GM18499 (cell line): ENCODE measurements around the gene TNFAIP3.
"Not testable (repeated sequence)": the region's sequence is repeated elsewhere in the genome, so short reads cannot be mapped to it uniquely, and the experiment has no call there.

ENCODE experiments used
- ATAC-seq: cut with Tn5 transposase; IDR thresholded peaks from one replicate; pipeline ENCODE4 v1.9.1; 2021; ENCODE audit warnings: moderate number of reproducible peaks; ENCODE audit not compliant: insufficient read depth, unreplicated experiment

Gene TNFAIP3

DNA sequence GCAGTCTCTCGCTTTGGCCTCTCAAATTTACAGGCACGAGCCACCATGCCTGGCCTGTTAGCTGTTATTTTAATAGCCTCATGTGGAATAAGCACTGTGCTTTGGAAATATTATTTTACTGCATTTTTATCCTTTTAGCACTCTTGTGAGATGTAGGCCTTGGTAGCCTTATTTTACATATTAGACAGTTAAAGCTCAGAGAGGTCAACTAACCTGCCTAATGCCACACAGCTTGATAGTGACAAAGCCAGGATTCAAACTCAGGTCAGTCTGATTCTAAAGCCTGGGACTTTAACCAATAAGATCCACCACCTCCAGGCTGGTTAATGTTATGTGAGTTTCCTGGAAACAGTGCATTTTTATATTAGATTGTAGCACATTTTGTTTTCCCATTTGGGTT lies 9.5 kb downstream of the TNFAIP3 start:
- ATAC-seq, result no peak

DNA sequence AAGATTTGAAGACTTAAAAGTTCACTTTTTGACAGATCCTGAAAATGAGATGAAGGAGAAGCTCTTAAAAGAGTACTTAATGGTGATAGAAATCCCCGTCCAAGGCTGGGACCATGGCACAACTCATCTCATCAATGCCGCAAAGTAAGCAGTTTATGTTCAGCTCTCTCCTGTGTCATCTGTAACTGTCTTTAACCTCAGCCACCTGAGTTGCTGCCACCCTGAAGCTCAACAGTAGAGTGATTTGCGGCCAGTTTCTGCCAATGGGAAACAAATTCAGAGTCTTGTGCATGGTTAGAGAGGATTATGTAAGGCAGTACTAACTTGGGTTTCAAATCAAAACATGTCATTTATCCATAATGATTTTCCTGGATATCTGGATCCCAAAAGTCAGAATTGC lies 10.1 kb downstream of the TNFAIP3 start:
- no peak for ATAC-seq

DNA sequence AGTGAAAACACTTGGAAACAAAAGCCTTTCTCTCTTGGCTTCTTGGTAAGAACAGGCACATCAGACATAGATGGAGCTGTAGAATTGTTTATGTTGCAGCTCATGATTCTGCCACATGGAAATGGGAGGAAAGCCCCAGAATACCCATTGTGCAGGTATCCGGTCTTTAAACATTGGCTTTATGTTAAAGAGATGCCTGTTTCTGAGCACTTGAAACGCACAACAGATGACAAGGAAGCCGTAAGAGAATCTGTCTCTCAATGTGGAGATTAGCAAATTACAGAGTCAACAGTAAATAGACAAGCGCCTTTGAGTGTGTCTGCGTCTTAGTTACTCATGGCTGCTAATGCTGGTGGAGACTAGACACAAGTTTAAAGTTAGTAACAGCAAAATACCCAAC lies 10.5 kb downstream of the TNFAIP3 start:
- ATAC-seq, result no peak

DNA sequence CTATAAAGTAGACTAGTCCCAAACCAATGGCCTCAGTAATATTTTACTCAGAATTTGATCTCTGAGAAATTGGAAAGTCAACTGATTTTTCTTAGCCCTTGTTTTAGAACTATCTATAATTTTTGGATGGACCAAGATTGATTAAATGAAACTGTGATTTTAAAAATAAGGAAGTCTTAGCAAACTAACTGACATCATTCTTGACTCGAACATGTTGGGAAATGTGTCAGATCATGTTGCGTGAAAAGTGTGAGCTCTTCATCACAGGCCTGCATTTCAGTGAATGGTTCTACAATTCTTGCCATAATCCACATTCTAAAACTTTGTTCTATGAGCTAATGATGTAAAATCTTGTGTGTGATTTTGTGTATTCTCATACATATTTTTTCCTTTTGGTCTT lies 11.0 kb downstream of the TNFAIP3 start:
- ATAC-seq, result no peak

DNA sequence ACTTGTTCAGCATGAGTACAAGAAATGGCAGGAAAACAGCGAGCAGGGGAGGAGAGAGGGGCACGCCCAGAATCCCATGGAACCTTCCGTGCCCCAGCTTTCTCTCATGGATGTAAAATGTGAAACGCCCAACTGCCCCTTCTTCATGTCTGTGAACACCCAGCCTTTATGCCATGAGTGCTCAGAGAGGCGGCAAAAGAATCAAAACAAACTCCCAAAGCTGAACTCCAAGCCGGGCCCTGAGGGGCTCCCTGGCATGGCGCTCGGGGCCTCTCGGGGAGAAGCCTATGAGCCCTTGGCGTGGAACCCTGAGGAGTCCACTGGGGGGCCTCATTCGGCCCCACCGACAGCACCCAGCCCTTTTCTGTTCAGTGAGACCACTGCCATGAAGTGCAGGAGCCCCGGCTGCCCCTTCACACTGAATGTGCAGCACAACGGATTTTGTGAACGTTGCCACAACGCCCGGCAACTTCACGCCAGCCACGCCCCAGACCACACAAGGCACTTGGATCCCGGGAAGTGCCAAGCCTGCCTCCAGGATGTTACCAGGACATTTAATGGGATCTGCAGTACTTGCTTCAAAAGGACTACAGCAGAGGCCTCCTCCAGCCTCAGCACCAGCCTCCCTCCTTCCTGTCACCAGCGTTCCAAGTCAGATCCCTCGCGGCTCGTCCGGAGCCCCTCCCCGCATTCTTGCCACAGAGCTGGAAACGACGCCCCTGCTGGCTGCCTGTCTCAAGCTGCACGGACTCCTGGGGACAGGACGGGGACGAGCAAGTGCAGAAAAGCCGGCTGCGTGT lies 11.6 kb downstream of the TNFAIP3 start:
- no peak for ATAC-seq

DNA sequence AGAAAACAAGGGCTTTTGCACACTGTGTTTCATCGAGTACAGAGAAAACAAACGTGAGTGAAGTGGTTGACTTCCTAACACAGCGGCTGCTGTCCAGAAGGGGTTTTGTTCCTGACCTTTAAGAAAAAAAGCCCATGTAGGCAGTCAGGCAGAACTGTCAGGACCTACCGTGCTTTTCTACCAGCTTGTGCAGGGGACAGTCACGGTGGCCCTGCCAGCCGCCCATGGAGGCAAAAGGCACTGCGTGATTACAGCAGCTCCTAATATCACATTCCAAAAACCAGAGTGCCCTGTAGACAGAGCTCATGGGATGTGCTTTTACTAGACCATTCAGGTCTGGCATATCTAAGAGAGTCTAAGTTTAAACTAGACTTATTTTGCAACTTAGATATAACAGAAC lies 12.2 kb downstream of the TNFAIP3 start:
- ATAC-seq, result no peak

DNA sequence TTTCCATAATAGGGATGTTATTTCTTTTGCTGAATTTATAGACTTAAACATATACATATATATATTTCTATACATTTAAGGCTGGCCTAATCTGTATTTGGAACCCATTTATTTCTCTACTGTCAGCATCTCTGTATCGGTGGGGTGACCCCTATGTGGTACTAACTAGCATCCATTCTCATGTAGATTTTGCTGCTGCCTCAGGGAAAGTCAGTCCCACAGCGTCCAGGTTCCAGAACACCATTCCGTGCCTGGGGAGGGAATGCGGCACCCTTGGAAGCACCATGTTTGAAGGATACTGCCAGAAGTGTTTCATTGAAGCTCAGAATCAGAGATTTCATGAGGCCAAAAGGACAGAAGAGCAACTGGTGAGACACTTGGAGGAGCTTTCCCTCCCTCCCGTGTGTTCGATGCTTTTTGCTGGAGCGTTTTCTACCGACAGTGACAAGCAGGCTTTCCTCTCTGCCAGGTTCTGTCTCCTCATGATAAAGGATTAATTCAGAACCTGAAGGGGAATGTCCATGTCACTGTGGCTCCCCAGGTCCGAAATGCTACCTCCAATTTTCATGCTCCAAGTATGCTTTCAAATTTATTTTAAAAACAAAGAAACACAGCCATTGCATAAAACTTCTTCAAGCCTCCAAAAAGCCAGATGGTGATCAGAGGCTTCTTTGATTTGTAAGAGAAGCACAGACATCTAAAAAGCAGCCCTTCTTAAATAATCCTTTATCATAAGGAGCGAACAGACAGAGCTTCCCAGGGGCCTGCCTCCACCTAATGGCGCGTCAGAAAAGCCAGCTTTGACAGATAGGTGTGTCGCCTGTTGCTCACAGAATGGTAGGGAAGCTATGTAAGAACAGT lies 13.1 kb downstream of the TNFAIP3 start:
- ATAC-seq, result no peak

DNA sequence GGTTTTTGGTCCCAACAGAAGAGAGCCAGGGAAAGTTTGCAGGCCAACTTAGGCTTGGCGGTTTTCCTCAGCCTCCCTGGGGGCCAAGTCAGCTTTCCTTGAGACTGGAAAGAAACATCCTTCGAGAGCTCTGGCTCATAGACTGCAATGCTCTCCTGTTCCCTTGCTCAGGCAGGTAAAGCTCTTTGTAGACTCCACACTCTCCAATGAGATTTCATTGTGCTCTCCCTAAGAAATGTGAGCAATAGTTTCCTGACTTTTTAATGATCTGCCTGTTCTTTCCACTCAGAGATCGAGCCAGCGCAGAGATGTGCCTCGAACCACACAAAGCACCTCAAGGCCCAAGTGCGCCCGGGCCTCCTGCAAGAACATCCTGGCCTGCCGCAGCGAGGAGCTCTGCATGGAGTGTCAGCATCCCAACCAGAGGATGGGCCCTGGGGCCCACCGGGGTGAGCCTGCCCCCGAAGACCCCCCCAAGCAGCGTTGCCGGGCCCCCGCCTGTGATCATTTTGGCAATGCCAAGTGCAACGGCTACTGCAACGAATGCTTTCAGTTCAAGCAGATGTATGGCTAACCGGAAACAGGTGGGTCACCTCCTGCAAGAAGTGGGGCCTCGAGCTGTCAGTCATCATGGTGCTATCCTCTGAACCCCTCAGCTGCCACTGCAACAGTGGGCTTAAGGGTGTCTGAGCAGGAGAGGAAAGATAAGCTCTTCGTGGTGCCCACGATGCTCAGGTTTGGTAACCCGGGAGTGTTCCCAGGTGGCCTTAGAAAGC lies 13.9 kb downstream of the TNFAIP3 start:
- no peak for ATAC-seq

DNA sequence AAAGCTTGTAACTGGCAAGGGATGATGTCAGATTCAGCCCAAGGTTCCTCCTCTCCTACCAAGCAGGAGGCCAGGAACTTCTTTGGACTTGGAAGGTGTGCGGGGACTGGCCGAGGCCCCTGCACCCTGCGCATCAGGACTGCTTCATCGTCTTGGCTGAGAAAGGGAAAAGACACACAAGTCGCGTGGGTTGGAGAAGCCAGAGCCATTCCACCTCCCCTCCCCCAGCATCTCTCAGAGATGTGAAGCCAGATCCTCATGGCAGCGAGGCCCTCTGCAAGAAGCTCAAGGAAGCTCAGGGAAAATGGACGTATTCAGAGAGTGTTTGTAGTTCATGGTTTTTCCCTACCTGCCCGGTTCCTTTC lies 14.4 kb downstream of the TNFAIP3 start:
- ATAC-seq, result no peak

DNA sequence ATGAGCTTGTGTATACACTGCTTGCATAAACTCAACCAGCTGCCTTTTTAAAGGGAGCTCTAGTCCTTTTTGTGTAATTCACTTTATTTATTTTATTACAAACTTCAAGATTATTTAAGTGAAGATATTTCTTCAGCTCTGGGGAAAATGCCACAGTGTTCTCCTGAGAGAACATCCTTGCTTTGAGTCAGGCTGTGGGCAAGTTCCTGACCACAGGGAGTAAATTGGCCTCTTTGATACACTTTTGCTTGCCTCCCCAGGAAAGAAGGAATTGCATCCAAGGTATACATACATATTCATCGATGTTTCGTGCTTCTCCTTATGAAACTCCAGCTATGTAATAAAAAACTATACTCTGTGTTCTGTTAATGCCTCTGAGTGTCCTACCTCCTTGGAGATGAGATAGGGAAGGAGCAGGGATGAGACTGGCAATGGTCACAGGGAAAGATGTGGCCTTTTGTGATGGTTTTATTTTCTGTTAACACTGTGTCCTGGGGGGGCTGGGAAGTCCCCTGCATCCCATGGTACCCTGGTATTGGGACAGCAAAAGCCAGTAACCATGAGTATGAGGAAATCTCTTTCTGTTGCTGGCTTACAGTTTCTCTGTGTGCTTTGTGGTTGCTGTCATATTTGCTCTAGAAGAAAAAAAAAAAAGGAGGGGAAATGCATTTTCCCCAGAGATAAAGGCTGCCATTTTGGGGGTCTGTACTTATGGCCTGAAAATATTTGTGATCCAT lies 15.3 kb downstream of the TNFAIP3 start:
- ATAC-seq, result no peak

DNA sequence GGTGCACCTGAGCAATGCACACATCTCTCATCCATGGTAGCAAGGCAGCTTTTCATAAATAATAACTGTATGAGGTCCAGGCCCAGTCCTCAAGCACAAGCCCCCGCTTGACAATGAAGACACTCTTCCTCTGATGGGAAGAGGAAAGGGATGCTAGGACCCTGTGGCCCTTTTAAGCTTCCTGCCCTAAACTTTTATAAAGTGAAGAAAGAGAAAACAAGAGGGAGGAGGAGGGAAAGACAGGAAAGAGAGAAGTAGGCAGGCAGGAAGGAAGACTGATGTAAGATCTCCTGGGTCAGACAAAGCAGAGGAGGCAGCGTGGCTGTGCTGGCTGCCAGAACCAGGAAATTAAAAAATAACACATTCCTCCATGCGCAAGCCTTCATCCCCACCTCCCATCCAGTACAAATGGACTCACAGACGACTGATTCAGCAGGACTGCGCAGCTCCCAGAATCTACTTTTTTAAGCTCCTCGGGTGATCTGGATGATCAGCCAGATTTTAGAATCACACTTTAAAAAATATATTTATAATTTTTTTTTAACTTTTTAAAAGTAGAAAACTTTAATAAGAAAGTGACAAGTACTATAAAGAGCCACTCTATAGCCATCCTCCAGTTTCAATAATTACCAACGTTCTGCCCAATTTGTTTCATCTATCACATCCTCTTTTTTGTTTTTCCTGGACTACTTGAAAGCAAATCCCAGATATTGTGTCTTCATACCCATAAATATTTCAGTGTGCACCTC lies 16.5 kb downstream of the TNFAIP3 start:
- no peak for ATAC-seq

DNA sequence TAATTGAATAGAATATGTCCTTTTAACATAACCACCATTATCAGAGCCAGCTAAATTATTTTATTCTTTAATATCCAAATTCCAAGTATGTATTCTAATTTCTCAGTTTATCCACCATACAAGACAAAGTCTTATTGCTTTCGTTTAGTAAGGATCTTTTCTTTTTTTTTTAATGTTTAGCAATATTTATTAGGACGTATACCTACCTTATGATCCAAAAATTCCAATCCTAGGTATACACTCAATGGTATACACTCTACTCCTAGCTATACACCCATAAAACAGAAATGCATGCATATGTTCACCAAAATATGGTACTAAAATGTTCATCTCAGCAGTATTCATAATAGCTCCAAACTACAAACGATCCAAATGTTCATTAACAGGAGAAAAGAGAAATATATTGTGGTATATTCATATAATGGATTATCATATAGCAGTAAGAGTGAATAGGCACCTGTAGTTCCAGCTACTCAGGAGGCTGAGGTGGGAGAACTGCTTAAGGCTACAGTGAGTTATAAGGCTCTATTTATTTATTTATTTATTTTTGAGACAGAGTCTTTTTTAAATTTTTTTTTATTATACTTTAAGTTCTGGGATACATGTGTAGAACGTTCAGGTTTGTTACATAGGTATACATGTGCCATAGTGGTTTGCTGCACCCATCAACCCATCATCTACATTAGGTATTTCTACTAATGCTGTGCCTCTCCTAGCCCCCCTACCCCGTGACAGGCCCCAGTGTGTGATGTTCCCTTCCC lies 17.3 kb downstream of the TNFAIP3 start:
- ATAC-seq, result no peak

DNA sequence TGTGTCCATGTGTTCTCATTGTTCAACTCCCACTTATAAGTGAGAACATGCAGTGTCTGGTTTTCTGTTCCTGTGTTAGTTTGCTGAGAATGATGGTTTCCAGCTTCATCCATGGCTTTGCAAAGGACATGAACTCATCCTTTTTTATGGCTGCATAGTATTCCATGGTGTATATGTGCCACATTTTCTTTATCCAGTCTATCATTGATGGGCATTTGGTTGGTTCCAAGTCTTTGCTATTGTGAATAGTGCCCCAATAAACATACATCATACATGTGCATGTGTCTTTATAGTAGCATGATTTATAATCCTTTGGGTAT lies 17.8 kb downstream of the TNFAIP3 start:
- ATAC-seq, result not testable (repeated sequence)

DNA sequence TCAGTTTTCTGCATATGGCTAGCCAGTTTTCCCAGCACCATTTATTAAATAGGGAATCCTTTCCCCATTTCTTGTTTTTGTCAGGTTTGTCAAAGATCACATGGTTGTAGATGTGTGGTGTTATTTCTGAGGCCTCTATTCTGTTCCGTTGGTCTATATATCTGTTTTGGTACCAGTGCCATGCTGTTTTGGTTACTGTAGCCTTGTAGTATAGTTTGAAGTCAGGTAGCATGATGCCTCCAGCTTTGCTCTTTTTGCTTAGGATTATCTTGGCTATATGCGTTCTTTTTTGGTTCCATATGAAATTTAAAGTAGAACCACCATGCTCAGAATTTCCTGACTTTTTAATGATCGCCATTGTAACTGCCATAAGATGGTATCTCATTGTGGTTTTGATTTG lies 19.2 kb downstream of the TNFAIP3 start:
- not testable (repeated sequence) for ATAC-seq

DNA sequence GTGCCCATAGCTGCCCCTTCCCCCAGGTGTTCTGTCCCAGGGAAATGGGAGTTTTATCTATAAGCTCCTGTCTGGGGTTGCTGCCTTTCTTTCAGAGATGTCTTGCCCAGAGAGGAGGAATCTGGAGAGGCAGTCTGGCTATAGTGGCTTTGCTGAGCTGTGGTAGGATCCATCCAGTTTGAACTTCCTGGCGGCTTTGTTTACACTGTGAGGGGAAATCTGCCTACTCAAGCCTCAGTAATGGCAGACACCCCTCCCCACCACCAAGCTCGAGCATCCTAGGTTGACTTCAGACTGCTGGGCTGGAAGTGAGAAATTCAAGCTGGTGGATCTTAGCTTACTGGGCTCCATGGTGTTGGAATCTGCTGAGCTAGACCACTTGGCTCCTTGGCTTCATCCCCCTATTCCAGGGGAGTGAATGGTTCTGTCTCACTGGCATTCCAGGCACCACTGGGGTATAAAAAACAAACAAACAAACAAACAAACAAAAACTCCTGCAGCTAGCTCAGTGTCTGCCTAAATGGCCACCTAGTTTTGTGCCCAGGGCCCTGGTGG lies 24.0 kb downstream of the TNFAIP3 start:
- no peak for ATAC-seq

DNA sequence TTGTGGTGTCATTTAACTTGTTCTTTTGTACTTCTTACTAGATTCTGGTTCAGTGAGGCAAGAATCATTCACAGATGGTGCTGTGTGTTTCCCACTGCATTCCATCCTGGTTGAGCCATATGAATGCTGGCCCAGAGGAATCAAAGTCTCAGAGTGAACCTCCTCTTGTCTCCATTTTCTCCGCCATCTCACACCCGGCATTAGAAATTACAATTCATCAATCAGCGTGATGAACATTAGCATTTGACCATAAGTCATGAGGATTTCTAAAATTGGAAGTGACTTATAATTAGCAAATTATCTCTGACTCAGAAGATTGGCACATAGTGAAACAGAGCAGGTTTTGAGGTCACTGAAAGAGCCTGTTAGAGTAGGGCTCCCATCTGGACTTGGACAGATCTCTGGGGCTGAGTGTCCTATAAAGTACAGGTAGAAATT lies 25.2 kb downstream of the TNFAIP3 start:
- ATAC-seq, result no peak

DNA sequence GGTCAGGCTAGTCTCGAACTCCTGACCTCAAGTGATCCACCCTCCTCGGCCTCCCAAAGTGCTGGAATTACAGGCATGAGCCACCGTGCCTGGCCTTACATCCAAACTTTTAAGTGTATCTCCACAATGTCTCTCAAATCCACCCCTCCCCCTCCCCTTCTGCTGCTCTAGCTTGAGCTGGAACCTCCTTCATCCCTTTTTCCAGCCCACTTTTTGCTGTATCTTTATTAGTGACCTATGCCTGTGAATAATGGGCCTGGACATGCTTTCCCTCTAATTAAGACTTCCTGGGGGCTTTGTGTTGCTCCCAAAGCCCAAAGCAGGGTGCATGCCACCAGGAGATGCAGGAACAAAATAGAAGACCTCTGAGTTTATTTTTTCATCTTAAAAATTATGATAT lies 26.1 kb downstream of the TNFAIP3 start:
- no peak for ATAC-seq

DNA sequence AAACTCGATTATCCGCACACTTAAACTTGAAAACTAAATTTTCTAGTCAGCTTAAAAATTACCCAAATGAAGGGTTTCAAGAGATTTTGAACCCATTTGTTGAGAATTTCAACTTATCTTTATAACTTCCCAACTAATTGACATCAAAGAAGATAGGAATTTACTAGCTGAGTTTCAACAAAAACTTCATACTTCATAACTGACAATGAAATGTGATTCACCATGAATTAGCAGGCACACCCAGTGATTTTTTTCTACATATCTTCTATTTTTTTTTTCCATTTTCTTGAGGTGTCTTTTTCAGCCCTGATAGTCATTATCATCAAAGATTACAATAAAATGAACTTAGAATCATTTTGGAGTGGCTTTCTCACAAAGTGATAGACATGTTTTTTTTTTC lies 26.7 kb downstream of the TNFAIP3 start:
- no peak for ATAC-seq

DNA sequence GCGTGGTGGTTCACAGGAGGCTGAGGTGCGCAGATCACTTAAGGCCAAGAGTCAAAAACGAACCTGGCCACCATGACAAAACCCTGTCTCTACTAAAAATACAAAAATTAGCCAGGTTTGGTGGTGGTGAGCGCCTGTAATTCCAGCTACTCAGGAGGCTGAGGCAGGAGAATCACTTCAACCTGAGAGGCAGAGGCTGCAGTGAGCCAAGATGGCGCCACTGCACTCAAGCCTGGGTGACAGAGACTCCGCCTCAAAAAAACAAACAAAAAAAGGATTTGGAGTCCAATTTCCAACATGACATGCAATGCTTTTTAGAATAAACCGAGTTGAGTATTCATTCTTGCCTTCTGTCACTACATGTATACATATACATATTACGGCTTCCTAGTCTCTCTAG lies 27.3 kb downstream of the TNFAIP3 start:
- ATAC-seq, result not testable (repeated sequence)
